GM12873 (cell line): ENCODE results near the gene ALDH1A3.
A peak's percentile ranks its signal among the peaks of the same experiment; 100 is the strongest.

ENCODE experiments used
- TF ChIP-seq, protein P1 (sequence below): IDR thresholded peaks from 2 replicates; pipeline ENCODE4 v1.5.1; 2012; ENCODE audit warnings: low read depth, mild to moderate bottlenecking, moderate library complexity, low read length, control low read depth; ENCODE audit not compliant: insufficient read depth; ENCODE audit errors: missing control alignments

Gene ALDH1A3

DNA sequence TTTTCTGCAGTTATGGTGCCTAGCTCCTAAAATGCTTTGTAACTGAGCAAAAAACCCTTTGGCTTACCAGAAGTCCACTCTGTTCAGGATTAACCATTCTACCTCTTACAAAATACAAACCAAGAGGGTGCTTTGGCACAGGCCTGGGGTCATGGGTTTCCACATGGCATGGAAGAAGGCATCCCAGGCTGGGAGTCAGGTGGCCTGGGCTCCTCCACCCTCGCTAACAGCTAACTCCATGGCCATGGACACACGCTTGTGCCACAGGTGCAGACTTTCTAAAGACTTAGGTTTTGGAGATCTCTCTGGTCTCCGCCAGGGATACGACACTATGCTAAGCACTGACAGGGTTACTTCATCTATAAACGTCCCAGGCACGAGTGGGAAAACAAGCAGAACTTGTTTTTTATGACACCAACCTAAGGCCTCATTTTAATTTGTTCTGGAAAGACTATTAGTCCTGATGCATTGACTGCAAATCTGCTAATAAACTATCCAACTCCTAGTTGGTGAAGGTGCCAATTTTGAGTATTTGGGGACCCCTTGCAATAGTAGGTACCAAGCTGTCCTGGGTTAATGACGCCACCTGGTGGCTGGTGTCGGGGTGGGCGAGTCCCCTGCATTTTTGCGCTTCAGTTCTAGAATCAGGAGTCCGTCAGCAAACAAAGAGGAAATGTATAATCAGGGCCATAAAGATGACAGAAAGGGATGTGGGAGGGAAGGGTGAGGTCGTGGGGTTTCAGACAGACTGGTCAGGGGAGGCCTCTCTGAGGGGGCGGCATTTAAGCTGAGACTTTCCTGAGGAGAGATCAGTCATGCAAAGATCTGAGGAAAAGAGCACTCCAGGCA is 10.3 kb upstream of the ALDH1A3 start:
- TF ChIP-seq, protein P1, sequence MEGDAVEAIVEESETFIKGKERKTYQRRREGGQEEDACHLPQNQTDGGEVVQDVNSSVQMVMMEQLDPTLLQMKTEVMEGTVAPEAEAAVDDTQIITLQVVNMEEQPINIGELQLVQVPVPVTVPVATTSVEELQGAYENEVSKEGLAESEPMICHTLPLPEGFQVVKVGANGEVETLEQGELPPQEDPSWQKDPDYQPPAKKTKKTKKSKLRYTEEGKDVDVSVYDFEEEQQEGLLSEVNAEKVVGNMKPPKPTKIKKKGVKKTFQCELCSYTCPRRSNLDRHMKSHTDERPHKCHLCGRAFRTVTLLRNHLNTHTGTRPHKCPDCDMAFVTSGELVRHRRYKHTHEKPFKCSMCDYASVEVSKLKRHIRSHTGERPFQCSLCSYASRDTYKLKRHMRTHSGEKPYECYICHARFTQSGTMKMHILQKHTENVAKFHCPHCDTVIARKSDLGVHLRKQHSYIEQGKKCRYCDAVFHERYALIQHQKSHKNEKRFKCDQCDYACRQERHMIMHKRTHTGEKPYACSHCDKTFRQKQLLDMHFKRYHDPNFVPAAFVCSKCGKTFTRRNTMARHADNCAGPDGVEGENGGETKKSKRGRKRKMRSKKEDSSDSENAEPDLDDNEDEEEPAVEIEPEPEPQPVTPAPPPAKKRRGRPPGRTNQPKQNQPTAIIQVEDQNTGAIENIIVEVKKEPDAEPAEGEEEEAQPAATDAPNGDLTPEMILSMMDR, result peak; percentile 52

DNA sequence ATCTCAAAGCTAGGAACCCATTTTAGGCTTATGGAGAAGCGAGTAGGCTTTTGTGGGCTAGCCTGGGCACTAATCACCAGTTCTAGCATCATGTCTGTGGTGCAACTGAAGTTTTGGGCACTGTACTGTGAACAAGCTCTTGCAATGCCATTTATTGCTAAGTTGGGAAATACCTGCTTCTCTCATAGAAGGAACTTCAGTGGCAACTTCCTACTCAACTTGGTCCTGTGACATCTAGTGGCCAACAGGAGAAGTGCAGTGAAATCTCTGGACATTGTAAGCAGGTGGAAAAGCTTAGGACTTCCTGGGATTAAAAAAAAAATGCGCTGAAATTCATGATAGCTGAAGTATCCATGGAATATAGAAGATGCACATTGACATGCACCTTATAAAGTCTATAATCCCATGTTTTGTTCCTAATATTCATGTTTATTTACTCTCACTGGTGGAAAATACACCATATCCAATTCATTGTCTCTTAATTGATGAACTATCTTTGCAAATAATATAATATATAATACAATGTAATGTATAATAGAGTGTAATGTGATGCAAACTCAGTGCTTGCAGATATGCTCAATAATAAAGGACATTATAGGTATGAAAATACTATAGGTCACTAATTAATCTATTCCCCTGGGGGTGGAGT is 6.5 kb upstream of the ALDH1A3 start:
- TF ChIP-seq, protein P1, result peak; percentile 90

DNA sequence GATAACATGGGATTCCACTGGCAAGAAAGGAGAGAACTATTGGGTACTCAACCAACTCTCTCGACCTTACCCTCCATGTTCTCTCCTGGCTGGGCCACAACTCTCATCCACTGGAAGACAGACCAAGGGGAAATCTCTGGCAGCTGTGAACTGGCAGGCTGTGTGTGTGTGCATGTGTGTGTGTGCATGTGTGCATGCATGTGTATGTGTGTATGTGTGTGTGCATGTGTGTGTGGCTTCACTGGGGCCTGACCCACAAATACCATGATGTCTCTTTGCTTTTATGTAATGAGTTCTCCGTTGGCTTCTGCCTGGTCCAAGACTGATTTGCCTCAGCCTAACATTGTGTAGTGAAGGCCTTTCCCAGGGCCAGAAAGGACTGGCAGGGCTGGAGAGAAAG is 4.1 kb upstream of the ALDH1A3 start:
- TF ChIP-seq, protein P1, result no peak

DNA sequence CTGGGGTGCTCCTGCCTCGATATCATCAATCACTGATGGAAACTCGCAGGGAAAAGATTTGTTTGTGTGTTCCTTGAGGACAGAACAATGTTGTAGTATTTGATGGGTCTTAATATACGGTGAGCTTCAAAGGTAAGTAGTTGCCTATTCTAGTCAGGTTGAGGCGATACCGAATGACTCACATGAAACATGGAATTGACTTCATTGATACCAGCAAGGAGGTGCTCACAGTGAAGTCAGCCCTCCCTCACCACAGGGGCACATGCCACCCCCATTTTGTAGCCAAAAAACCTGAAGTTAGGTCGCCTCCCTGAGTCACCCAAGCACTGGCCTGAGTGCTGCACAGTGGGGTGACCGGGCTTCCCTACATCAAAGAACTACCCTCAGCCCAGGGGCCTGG is 3.7 kb upstream of the ALDH1A3 start:
- TF ChIP-seq, protein P1, result no peak

DNA sequence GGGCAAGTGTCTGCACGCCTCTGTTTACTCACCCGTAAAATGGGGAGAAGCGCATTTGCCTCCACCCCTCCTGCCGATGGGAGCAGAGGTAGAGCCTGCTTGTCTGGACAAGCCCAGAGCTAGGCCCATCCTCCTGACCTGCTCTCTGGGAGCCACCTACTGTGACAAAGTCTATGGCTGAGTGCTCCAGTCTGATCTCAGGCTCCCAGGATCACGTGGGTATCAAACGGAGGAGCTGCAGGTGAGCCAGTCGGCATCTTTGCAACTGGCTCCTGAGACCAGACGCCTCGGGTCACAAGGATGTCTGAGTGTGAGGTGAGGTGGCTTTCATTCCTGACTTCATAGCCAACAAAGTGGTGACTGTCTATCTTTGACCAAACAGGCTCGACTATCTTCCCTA is 2.1 kb upstream of the ALDH1A3 start:
- TF ChIP-seq, protein P1, result no peak

DNA sequence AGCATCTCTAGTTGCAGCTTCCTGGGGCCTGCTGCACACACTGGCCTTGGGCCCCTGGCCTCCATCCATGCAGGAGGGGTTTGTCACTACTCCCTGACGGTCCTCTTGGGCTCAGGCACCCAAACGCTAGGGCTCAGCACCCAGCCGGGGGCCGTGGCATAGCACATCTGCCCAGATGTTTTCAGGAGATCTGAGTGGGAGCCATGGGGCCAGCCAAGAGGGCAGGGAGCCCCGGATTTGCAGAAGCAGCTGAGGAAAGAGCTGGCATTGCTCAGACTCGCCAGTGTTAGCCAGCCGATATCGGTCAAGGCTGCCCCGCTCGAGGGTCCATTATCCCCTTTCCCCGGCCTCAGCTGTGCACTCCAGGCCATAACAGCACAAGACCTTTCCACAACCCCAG is 1.5 kb upstream of the ALDH1A3 start:
- TF ChIP-seq, protein P1, result no peak

DNA sequence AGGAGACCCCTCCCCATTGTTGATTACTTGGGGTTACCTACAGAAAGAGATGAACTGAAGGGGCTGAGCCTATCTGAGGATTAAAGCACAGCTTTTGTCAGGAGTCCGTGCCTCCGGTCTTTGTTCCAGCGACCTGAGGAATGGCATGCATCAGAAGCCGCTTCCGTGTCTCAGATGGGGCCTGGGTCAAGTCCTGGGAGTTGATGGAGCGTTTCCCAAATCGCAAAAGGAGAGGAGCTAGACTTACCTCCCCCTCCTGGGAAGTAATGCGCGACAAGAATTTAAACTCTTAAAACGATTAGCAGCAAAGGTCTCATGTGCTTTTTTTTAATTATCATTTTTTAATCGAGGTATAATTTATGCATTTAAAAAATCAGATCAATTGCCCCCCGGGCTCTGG is 983 bp upstream of the ALDH1A3 start:
- TF ChIP-seq, protein P1, result no peak
